22Rv1 (cell line): ENCODE data around the gene OR10V1.

Experiments
- H3K27ac ChIP-seq: fragments of 450-650 bp; 2 replicates; pipeline ENCODE4 v1.5.1; 2017
- CTCF ChIP-seq: fragments of 450-650 bp; IDR thresholded peaks from 2 replicates; pipeline ENCODE4 v1.5.1; 2017; ENCODE audit warnings: mild to moderate bottlenecking
- ZFX ChIP-seq: fragments of 450-650 bp; IDR thresholded peaks from 2 replicates; pipeline ENCODE4 v1.6.1; 2017; ENCODE audit warnings: antibody characterized with exemption, borderline replicate concordance

Gene OR10V1

GRCh38 chr11:59668188-59668949 is 45.3 kb downstream of the OR10V1 start:
- peak overlapping the region; percentile 94 for H3K27ac ChIP-seq
- TF ChIP-seq ZFX = no peak
- TF ChIP-seq CTCF = no peak

GRCh38 chr11:59667812-59668187 is 45.8 kb downstream of the OR10V1 start:
- no peak for TF ChIP-seq ZFX
- no peak for TF ChIP-seq CTCF
- H3K27ac ChIP-seq = peak overlapping the region; percentile 94

- TF ChIP-seq CTCF (no peak), ZFX (no peak)
Observed at GRCh38 chr11:59666969-59667368, 46.7 kb downstream of the OR10V1 start.

More at GRCh38 chr11:59666969-59667368, 46.7 kb downstream of the OR10V1 start:
- H3K27ac ChIP-seq = no peak overlapping the region
